ENCODE measurements around the gene PLA2R1.

The PLA2R1 gene

GRCh38 chr2:160022162-160022561, 40.3 kb downstream of the PLA2R1 start:
- TF ChIP-seq CTCF (IDR thresholded peaks at IDR 0.05; ENCODE audit: low read depth, low read length), result peak; percentile 29
- peak in 1 of 2 donors; percentile 32 for DNase-seq (ENCODE audit: low read depth in 2 of 2)

DNA sequence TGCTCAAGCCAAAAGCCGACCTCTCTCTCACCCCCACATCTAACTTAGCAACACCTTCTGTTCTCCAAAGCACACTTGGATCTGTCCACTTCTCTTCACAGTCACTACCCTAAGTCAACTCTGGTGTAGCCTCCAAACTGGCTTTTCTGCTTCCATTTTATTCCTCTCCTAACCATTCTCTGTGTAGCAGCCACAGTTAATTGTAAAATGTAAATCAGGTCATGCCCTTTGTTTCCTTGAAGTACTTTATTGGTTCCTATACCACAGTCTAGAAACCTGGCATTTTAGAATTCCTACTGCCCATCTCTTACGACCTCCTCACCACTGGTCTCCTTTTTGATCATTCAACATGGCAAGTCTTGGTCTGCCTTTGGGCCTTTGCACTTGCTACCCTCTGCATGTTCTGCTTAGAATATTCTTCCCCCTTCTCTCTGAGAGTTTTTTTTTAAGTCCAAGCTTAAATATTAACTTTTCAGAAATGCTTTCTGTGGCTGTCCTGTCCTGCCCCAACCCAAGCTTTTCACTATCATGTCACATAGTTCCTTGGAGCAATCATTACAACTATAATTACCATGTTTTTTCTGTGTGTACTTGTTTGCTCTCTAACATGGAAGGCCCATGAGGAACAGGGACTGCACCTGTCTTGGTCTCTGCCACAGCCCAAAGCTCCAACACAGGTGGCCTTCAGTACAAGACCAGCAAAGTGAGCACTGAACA, 42.9 kb downstream of the PLA2R1 start:
- no peak overlapping the region for H3K4me3 ChIP-seq (replicated peaks in 1 of 2; ENCODE audit: low read depth in 2 of 2, low read length in 2 of 2)
- DNase-seq (ENCODE audit: low read depth in 2 of 2), result no peak
- TF ChIP-seq CTCF (IDR thresholded peaks at IDR 0.05; ENCODE audit: low read depth, low read length), result no peak

More at GRCh38 chr2:160022162-160022561, 40.3 kb downstream of the PLA2R1 start:
- no peak overlapping the region for H3K4me3 ChIP-seq (replicated peaks in 1 of 2; ENCODE audit: low read depth in 2 of 2, low read length in 2 of 2)

DNA sequence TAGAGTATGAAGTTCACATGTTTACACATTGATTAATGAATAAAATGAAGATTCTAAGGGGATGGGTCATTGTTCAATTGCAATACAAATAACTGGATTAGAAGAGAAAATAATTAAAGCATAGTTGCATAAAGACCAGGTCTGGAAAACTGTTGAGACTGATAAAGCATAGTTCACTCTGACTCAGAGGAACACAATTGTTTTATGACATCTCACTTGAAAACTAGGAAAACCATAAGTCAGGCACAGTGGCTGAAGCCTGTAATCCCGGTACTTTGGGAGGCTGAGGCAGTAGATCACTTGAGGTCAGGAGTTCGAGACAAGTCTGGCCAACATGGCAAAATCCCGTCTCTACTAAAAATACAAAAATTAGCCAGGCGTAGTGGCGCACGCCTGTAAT, 46.7 kb downstream of the PLA2R1 start:
- DNase-seq (ENCODE audit: low read depth in 2 of 2), result peak in 1 of 2 donors; percentile 5
- no peak for TF ChIP-seq CTCF (IDR thresholded peaks at IDR 0.05; ENCODE audit: low read depth, low read length)
- H3K4me3 ChIP-seq (replicated peaks in 1 of 2; ENCODE audit: low read depth in 2 of 2, low read length in 2 of 2), result no peak overlapping the region

GRCh38 chr2:160014227-160014626, 48.2 kb downstream of the PLA2R1 start:
- TF ChIP-seq CTCF (IDR thresholded peaks at IDR 0.05; ENCODE audit: low read depth, low read length), result peak; percentile 9
- H3K4me3 ChIP-seq (replicated peaks in 1 of 2; ENCODE audit: low read depth in 2 of 2, low read length in 2 of 2), result no peak overlapping the region
- DNase-seq (ENCODE audit: low read depth in 2 of 2), result peak; percentile 26 to 34

DNA sequence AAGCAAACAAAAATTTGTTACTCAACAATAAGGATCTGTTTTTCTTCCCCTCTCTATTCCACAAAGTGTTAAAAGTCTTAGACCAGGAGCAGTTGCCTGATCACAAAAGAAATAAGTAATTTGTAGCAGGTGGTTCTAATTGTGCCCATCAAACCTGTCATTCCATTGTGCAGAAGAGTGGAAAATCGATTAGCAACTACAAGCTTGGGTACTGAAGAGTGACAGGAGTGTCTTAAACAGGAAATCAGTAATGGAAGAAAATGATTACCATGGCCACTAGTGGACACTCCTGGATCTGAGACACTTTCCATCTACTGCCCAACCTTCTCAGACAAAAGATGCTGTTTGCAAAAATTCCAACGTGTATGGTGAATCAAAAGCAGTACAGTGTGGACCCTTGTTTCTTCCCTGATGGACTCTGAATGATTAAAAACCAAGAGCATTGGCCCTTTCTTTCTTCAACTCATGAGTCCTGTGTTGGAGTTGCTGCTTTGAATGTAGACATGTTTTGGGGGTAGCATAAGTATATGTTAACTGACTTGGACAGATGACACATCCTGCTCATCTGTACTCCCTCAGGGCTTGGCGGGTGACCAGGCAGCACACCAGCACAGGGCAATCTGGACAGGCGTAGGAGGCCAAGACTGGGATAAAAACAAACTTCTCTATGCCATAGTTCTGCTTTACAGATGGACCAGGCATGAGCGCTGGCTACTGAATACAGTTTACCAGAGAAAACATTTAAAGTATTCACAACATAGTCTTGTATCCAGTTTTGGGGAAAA, 51.9 kb downstream of the PLA2R1 start:
- no peak for DNase-seq (ENCODE audit: low read depth in 2 of 2)
- no peak for TF ChIP-seq CTCF (IDR thresholded peaks at IDR 0.05; ENCODE audit: low read depth, low read length)
- H3K4me3 ChIP-seq (replicated peaks in 1 of 2; ENCODE audit: low read depth in 2 of 2, low read length in 2 of 2), result no peak overlapping the region

DNA sequence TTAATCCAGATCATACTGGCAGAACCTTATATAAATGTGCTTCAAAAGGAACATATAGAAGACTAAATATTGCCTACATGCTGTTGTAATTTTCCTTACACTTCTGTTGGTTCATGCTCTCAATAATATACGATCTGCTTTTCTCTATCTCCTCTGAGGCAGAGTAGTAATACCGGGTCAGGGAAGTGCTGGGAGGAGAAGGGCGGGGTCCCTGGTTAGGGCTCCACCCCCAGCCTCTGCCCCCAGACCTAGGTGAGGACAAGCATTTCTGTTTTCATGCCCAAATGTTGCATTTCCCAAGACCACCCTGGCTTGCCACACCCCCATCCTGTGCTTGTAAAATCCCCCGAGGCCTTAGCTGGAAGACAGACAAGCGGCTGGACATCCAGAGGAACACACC, 55.3 kb downstream of the PLA2R1 start:
- DNase-seq (ENCODE audit: low read depth in 2 of 2), result no peak
- no peak overlapping the region for H3K4me3 ChIP-seq (replicated peaks in 1 of 2; ENCODE audit: low read depth in 2 of 2, low read length in 2 of 2)
- TF ChIP-seq CTCF (IDR thresholded peaks at IDR 0.05; ENCODE audit: low read depth, low read length), result no peak

Measured in cardiac fibroblast (primary cell).